HG02642 (cell line): ENCODE results near the gene ZMIZ1.
"Not testable (repeated sequence)": the region's sequence is repeated elsewhere in the genome, so short reads cannot be mapped to it uniquely, and the experiment has no call there.

Experiments used
- ATAC-seq: cut with Tn5 transposase; IDR thresholded peaks from one replicate; pipeline ENCODE4 v1.9.1; 2021; ENCODE audit warnings: mild to moderate bottlenecking; ENCODE audit not compliant: unreplicated experiment, poor library complexity

The ZMIZ1 gene

GRCh38 chr10:79268161-79268601, 199.4 kb downstream of the ZMIZ1 start:
- ATAC-seq: no peak

- no peak for ATAC-seq
These were observed 200.0 kb downstream of the ZMIZ1 start for GRCh38 chr10:79268742-79269141.

- no peak for ATAC-seq
These were observed 200.7 kb downstream of the ZMIZ1 start for GRCh38 chr10:79269443-79269842.

GRCh38 chr10:79269969-79270368, 201.2 kb downstream of the ZMIZ1 start:
- ATAC-seq: no peak

DNA sequence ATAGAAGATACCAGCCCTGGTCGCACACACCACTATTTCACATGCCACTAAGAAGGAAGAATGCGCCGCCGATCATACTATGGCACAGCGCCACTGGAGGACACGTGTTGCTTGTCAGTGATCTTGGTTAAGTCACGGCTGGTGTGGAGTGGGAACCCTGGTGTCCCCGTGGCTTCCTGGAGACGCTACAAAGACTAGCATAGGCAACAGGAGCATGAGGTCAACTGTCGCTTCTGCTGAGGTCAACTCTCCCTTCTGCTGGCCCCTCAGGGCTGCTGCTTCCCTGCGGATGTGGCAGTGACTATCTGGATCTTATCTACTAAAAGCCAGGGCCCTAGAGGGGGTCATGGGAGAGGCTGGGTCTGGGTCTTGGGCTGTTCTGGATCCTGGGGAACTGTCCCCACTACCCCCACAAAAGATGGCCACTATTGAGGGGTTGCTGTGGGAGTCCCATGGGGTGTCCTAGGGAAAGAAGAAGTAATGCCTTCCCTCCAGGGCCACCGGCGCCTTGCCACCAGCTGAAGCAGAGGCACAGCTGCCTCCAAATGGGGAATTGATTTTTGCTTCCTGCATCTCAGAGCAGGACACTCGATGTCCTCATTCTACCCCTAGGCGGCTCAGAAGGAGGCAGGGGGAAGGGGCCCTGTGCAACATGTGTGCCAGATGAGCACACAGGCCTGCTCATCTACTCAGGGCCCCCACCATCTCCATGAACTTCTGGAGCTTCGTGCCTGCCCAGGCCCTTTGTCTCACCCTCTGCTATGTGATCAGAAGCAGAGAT, 201.9 kb downstream of the ZMIZ1 start:
- ATAC-seq: no peak

- ATAC-seq: no peak
These were observed 203.6 kb downstream of the ZMIZ1 start for GRCh38 chr10:79272353-79272752.

GRCh38 chr10:79273604-79274003, 204.8 kb downstream of the ZMIZ1 start:
- no peak for ATAC-seq

- no peak for ATAC-seq
These were observed 205.7 kb downstream of the ZMIZ1 start for GRCh38 chr10:79274279-79275104.

DNA sequence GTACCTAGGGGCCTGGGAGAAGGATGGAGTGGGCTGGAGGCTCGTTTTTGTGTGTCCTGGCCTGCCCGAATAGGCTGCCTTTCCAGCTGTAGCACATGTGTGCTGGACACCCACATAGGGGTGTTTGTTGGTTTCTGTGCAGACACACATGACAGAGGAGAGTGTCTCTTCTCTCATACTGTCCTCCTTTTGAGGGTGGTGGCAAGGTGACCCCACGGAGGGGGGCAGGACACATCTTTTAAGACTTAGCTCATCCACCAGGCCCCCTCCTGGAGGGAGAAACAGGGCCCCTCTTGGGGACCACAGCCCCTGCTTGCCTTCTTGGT, 206.3 kb downstream of the ZMIZ1 start:
- ATAC-seq: no peak

GRCh38 chr10:79275431-79275851, 206.7 kb downstream of the ZMIZ1 start:
- ATAC-seq: no peak

DNA sequence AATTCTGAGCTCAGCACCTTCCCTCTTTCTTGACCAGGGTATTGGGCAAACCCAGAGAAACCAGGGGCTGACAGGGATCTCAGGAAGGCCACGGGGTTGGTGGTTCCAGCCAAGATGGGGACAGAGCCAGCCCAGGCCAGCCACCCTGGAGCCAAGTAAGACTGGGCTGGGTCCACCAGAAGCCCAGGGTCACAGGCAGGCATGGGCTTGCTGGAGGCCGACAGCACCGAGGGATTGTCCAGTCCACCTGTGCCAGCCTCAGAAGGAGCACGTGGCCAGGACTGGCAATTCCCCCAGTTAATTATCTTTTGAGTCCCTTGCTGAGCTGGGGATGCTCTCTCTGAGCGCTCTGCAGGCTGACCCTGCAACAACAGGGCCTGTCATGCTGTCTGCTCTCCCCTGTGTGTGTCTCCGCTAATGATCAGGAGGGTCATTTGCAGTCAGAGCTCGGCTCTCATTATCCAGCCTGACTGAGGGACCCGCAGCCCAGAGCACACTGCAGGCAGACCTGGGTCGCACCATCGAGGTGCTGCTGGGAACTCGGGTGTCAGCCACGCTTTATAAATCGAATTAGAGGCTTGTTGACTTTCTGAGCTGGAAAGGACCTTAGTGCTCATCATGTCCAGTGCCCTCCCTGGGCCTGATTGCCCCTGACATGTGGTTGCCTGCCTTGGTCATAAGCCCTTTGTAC, 209.0 kb downstream of the ZMIZ1 start:
- ATAC-seq: no peak

- ATAC-seq: not testable (repeated sequence)
These were observed 210.3 kb downstream of the ZMIZ1 start for GRCh38 chr10:79279047-79279446.

DNA sequence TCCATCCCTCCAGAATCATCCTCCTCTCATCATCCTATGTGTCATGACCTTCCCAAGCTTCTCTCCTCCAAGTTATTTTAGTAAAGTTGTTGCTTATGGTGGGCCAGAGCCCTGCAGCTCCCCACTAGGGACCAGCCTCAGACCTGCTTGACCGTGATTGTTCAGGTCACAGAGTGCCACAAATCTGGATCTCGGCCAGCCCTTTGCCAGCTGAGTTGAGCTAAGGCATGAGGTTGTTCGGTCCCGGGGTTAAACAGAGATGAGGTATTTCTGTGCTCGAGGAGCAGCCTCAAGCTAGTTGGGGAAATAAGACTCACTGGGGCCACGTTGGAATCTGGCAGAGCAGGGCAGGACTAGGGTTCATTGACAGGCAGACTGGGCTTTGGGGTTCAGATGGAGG, 212.2 kb downstream of the ZMIZ1 start:
- no peak for ATAC-seq

DNA sequence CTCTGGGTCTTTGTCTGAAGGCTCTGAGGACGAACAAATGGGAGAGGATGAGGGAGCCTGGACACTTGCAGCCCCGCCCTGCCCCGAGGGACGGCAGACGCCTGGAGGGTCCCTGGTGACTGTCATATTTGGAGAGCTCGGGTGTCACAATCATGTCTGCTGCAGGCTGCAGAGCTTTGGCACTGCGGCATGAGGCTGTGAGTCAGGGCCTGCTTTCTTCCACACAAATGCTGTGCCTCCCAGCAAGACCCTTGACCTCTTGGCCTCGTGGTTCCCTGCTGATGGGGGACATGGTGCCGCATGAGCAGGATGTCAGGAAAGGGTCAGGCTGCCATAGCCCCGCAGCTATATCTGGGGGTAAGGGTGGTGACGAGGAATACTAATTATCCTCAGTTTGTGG, 213.6 kb downstream of the ZMIZ1 start:
- ATAC-seq: no peak

- ATAC-seq: no peak
These were observed 214.8 kb downstream of the ZMIZ1 start for GRCh38 chr10:79283616-79284015.

- no peak for ATAC-seq
These were observed 215.5 kb downstream of the ZMIZ1 start for GRCh38 chr10:79284158-79284871.

DNA sequence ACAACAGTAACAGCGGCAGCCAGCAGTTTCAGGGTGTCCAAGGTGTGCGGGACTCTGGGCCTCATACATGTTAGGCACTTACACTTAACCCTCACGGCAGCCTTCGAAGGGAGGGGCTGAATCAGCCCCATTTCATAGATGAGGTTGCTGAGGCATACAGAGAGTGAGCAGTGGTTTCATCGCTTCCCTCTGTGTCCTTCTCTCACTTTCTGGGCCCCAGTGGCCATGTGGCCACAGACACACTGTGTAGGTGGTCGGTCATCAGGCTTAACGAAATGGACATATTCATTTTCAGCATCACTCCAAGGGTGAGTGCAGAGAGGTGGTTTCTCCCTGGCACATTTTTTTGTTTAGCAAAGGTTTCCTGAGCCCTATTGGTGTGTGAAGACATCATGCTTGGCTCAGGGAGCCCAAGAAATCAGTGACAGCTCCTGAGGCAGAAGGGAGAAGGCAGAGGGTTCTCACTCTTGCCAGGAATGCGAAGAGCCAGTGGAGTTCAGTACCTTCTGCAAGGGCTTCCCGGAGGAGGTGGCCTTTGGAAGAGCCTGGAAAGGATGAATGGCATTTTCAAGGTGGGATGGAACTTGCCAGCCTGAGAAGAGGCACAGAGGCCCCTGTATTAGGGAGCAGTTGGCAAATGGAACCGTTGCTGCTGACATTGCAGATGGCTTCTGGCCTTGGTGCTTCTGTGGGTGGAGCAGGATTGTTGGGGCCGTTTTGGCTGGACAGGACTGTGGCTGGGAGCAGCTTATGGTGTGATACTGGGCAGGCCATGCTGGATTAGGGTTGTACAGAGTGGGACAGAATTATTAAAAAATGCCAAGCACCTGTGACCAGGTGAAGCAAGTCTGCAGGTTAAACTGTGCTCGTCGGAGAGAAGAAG, 216.8 kb downstream of the ZMIZ1 start:
- peak; percentile 48 for ATAC-seq

DNA sequence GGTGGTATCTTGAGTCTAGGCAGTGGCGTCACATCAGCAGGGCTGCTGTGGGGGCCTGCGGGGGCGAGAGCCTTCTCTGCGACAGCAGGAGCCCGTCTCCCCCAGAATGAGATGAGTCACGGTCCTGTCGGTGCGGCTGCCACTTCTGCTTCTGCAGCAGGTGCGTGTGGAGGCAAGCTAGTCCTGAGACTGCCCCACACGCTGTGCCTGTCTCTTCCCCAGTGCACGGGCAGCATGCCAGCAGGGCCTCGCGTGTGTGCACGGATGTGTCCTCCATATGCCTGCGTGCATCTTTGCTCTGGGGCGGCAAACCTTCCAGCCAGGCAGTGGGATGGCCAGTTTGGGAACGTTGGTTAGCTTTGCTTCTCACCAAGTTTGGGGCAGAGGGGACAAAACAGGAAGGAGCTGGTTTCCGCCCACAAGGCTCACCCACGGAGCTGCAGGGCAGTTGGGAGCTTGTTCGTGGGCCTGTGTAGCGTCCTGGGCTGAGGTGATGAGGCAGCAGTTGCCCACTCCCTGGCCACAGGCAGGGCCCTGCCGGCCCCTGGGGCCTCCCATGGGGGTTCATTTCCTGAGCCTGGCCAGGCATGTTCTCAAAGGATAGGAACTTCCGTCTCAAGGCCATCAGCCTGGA, 217.7 kb downstream of the ZMIZ1 start:
- ATAC-seq: peak; percentile 90
